HG03575 (cell line): ENCODE measurements around the gene ADCY3.

Experiments used
- ATAC-seq: cut with Tn5 transposase; IDR thresholded peaks from one replicate; pipeline ENCODE4 v1.9.1; 2021; ENCODE audit not compliant: unreplicated experiment, insufficient number of reproducible peaks, low FRiP score; ENCODE audit errors: extremely low read depth

ADCY3 gene

DNA sequence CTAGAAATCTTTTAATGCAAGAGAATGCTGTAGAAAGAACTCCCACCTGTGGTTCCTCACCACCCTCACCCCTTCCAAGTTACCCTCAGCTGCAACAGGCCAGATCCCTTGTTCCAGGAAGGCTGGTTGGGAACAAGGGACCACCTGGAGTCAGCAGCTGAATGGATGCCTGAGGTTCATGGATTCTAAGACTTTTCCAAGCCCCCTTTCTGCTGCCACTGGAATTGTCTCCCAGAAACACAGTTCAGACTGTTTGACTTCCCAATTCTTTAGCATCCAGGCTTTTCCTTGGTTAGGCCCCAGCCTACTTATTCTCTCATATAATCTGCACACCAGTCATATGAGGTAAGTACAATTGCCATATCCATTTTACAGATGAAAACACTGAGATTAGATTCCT, 8.0 kb upstream of the ADCY3 start:
- no peak for ATAC-seq

DNA sequence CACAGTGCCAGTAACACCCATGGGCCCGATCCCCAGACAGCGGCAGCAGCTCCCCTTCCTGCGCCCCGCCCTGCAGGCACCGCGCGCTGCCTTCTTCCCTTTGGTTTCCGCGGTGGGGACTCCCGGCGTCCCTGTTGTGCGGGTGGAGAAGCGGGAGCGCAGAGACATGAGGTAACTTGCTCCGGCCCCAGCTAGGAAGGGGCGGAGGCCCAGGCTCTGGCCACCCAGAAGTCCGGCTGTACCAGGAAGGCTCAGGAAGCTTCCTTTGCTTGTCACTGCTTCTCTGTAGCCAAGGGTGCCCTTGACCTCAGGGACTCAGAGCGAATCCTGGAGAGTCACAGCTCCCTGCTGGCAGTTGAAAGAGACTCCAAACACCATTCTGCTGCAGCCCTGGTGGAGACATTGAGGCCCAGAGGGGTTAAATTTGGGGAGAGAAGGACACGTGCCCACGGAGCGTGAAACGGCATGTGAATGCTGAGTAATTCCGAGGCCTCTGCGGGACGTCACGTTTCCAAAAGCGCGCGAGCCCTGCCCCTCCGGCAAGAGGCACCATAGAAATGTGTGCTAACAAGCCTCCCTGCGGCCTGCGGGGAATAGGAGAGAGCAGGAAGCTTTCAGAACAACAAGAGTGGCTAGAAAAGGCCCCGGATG, 6.7 kb upstream of the ADCY3 start:
- no peak for ATAC-seq

DNA sequence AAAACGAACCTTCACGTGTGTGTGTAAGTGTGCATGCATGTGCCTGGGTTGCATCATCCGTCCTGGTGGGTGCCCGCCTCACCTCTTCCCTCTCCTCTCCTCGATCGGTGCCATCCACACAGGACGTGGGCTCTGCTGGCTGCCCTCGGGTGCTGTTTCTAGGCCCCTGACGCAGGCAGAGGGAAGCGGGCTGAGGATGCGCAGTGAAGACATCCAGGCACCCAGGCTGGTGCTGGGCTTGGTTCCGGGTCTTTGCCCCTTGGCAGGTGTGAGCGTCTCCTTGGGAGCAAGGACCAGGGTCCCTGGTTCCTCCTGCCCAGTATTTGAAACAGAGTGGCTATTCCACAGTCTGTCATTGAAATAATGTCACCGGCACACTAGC, 6.2 kb upstream of the ADCY3 start:
- no peak for ATAC-seq

DNA sequence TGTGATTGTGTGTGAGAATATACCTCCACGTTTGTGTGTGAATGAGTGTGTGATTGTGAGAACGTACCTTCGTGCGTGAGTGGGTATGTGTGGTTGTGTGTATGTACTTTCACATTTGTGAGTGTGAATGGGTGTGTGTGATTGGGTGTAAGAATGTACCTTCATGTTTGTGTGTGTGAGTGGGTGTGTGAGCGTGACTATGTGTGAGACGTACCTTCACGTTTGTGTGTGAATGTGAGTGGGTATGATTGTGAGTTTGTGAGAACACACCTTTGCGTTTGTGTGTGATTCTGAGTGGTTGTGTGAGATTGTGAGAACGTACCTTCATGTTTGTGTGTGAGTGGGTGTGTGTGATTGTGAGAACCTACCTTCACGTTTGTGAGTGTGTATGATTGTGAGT, 5.8 kb upstream of the ADCY3 start:
- ATAC-seq: no peak

DNA sequence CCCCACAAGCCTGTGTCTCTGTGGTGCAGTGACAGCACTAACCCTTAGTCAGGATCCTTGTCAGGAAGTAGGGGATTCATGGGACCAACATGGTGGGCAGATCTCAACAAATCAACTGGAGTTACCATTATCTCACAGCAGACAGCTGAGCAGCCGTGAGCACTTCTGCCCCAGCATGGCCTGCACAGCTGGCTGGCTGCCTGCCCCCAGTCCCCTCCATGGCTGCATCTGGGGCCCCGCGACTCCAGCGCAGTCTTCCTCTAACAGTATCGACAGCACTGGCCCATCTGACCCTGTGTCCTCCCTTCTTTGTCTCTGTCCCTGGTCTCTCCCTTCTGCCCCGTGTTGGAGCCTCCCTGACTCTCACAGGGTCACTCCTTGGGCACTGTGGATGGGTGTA, 4.7 kb upstream of the ADCY3 start:
- ATAC-seq: no peak

DNA sequence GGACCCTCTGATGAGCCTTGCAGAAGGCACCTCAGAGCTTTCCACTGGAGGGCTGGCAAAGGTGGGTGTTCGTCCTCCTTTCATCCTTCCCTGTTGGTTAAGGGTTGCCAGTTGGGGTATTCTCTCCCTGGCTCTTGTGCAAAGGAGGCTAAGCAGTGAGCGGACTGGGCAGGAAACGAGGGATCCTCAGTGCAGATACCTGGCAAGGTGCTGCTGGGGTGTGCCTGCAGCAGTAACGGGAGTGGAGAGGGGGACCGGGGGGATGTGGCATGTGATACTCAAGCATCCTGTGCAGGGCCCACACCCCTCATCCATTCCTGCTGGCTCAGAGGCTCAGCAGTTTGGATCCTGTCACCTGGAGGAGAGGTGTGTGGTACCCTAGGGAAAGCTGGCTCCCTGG, 4.2 kb upstream of the ADCY3 start:
- no peak for ATAC-seq

DNA sequence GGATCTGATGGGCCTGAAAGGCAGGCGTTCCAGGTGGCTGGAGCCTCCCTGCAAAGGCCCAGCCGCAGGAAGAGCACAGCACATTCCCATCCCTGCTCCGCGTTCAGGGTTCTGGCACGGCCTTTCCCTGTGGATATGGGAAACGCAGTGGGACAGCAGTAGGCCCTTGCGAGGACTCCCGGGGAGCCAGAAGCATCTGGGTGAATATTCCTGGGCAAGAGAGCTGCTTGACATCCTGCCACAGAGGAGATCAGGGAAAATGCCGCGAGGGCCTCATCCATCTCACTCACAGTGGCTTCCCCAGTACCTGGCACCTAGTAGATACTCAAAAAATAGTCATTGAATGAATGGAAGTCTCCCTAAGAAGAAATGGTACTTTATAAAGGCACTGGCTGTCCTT, 3.1 kb upstream of the ADCY3 start:
- ATAC-seq: no peak

DNA sequence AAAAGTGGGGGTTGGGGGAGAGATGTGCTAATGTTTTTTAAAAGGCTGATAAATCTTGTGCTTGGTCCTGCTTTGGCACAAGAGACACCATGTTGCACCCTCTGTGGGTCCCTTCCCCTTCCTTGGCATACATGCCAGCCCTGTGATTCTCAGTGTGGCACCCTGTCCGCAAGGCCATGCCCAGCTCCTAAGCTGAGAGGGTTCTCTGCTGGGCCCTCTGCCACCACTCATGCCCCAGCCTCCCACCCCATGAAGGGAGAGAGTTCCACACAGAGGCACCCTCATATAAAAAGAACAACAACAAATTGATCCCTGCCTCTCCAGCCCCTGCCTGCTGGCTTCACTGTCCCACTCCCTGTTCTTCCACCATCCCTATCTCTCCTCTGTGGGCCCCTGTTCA, 2.5 kb upstream of the ADCY3 start:
- no peak for ATAC-seq

DNA sequence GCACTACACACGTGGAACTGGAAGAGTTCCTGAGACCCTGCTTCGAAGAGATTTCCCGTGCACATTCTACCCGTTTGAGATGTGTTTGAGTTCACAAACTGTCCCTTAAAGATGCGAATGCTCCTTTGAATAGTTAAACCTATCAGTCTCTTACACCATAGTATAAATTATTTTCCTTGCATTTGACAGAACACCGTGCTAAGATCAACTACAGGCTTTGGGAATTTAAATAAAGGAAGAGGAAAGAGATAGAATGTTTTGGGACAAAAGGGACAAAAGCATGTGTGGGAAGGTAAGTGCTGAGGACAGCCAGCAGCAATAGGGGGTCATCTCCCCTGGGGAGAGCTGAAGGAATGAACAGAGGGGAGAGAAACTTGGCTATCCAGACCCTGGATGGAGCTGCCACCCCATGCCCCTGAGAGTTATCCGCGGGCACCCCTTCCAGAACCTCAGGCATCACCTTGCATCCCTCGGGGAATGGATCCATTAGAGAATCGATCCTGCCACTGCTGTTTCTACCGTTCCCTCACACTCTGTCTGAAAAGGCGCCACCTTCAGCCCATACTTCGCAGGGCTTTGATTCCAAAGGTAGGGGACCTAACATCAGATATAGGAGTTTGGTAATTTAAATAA, 888 bp upstream of the ADCY3 start:
- ATAC-seq: no peak

DNA sequence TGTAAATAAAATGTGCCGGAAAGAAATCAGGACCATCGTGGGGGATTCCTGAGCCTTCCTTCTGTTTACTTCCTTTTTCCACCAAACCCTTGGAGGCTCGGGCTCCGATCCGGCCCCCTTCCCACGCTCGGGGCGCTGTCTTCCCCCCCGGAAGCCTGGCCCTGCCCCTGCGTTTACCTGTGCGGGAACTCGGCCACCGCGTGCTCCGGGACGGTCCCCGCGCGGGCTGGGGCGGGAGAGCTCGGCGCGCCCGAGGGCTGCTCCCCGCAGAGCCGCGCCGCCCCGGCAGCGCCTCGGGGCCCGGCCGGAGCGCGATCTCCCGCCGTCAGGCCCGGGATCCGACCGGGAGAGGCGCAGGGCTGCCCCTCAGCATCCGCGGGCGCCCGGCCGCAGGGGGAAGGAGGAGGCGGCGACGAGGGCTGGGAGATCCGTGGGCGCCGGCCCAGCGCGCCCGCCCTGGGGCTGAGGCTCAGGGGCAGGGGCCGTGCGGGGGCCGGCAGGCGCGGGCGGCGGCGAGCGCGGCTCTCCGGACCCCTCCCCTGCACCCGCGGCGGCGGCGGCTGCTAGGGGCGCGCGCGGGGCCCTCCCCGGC, 435 bp downstream of the ADCY3 start:
- no peak for ATAC-seq

DNA sequence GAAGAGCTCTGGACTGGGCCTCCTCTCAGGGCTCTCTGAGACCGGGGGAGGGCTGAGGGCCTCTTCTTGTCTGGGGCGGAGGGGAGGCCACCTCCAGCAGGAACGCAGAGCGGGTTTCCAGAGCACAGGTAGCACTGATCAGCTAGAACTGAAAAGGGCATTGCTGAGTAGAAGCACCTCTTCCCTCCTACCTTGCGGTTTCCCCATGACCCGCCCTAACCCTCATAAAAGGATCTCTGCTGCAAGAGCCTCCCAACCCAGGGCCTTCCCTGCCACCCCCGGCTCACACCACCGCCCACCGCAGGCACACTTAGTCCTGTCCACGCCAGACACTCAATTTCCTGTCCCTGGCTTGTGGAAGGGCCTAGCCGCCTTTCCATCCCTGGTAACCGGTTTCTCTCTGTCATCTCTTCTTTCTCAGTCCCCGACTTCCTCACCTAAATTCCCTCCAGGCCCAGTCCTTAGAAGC, 966 bp downstream of the ADCY3 start:
- no peak for ATAC-seq

DNA sequence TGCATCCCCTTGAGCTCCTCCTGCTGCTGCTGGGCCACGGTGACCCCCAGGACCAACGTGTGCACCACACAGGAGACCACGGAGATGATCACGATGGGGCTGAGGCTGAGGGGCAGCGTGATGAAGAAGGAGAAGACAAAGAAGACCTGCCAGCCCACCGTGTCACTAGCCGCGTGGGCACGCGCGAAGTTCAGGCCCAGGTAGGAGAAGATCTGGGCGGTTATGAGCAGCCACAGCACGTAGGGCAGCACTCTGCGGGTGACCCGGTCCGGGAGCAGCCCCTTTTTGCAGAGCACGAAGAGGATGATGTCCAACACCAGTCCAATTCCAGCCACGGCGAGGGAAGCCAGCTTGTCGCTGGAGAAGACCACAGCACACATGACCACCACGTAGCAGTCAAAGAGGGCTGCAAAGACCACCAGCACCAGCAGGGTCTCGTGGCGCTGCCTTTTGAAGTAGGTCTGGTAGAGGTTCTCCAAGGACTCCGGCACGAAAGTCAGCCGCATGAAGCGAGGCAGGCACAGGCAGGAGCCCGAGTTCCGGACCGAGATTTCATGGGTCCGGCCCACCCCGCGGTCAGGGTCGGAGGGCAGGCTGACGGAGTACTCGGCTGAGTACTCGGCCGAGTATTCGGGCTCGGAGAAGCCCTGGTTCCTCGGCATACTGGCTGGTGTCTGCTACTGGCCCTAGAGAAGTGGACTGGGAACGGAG, 1.6 kb downstream of the ADCY3 start:
- ATAC-seq: no peak

DNA sequence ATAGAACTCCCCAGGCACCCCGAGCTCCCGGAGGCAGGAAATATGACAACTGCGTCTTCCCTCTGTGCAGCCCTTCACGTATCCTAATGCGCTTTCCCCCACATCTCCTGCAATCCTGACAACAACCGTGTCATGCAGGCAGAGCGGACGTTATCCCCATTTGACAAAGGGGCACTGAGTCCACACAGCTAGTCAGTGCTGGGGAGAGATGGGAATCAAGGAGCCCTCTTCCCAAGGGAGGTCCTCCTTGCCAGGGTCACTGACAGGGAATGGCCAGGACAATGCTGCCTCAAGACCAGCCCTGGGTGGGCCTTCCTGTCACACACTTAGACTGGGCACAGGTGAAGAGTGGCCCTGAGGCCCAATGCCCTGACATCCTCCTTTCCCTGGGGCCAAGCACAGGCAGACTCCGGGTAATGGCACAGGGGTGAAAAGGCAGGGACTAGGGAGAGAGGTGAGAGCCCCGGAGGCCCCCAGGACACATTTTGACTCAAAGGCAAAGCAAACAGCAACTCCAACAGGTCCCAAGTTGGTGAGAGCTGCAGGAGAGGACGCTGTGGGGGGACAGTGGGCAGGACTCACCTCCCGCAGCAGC, 2.2 kb downstream of the ADCY3 start:
- ATAC-seq: no peak

DNA sequence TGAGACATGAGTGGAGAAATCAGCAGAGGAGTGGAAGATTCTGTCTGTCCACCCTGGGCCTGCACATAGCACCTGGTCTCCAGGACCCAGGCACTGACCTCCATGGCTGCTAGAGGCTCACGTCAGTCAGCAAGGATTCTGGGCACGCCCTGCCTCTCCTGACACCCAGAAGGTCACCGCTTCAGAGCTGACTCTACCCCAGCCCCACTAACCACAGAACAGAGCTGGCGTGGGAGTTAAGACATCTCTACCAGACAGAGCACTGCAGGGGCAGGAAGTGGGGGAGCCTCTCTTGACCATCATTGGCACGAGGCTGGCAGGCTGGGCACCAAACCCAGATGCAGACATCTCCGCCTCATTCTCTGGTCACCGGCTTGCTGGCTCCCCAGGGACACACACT, 3.0 kb downstream of the ADCY3 start:
- ATAC-seq: no peak

DNA sequence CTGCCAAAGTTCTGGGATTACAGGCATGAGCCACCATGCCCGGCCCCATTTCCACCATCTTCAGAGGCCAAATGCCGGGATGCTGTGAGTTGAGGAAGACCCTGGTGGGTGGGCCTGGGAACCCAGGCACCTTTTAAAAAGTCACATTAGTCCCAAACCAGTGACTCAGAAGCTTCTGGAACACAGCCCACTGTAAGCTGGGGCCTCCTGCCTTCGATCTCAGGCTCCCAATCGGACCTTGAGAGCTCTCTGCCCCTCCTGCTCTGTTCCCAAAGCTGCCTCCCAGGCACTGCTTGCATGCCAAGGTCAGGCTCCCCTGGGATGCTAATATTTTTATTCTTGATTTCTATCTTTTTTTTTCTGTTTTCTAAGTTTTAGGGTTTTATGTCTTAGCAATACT, 4.2 kb downstream of the ADCY3 start:
- no peak for ATAC-seq

DNA sequence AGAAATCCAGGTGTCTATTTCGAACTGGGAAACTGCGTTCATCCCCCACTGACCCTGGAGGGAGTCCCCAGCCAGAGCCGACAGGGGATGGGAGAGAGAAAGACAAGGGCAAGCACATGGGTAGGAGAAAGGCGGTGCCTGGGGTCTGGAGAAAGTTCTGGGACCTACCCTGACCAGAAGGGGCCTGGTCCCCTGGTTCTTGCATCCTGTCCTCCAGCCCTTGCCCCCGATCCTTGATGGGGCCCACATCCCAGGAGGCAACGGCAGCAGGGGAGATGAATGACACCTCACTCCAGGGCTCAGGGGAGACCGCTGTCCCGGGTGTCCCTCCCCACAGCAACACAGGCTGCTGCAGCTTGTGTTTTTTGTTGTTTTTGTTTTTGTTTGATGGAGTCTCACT, 4.9 kb downstream of the ADCY3 start:
- ATAC-seq: no peak

DNA sequence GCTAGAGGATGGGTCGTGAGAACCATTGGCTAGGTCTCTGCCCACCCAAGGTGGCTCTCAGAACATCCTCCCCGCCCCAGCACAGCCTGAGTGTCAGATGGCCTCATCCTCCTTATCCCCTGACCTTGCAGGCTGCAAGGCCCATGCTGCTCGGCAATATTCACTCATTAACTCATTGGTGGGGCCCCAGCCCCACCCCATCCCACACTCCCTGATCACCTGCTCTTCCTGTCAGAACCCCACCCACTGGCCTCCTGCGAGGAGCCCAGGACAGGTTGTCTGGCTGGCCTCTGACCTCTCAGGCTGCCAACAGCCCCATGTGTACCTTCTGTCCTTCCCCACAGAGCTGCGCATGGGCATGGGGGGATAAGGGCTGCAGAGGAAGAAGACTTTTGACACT, 5.3 kb downstream of the ADCY3 start:
- ATAC-seq: no peak

DNA sequence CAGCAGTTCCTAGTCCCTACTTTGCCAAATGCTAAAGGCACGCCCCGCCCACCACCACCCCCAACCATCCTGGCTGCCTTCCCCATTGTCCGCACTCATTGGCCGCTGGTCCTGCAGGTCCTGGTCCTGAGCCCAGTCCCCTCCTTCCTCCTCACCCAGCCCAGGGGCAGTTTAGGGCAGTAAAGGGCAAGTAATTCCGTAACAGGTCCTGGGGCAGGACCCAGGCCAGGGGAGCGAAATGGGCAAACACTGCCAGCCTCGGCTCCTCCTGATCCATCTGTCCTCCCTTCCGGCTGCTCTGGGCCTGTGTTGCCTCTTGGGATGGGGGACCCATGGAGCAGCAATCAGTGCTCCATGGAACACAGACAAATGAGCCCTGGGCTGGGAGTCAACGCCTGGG, 6.1 kb downstream of the ADCY3 start:
- ATAC-seq: no peak

DNA sequence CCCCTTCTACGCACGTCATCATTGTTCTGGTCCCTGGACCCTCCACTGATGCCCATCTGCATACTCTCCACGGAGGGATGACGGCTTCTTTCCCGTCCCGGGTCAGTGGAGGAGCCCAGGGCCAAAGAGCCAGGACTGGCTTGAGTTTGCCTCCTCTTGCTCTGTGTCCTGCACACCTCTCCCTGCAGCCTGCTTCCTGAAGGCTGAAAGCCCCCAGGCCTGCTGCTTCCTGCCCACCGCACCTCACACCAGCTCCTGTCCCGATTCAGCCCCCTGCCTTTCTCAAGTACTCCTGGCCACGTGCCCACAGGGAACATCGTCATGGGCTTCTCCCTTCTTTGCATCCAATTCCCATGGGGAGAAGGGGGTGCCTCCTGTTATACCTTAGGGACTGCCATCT, 7.1 kb downstream of the ADCY3 start:
- ATAC-seq: no peak

DNA sequence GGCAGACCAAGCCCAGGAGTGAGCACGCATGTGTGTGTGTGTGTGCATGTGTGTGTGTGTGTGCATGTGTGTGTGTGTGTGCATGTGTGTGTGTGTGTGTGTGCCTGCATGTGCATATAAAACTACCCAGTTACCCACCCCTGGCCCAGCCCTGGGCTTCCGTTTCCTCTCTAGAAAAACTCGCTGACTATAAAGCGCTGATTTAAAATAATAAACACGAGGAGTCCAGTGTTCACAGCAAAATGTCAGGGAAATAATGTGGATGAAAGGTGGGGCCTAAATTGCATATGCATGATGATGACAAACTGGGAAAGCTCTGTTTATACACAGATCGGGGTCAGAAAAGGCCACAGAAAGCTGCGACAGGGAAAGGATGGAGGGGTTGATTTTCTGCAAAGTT, 7.5 kb downstream of the ADCY3 start:
- no peak for ATAC-seq
